Natural killer cell (primary cell): ENCODE measurements around the gene LASP1. TPM values are rescaled to one million over a fixed set of nuclear protein-coding genes. Genes with fewer than 3 reads are reported as not detected.

Experiments used
- ATAC-seq, 3 donors: fragments of 150-1000 bp in 2 of 3; fragments of 200-7000 bp in 1 of 3; cut with Tn5 transposase; 1 replicate in 1 of 3; 2 replicates in 2 of 3; pipeline ENCODE4 v1.10.0; 2021; ENCODE audit warnings: mild to moderate bottlenecking in 2 of 3, moderate library complexity in 2 of 3
- DNase-seq, 2 donors: peaks; one replicate each; pipeline versions ENCODE4 v3.0.0 to v3.0.0-alpha.2; 2013 to 2021; ENCODE audit warnings: mixed read lengths in 1 of 2
- H3K27ac ChIP-seq: one replicate; pipeline ENCODE4 v1.5.1; 2013; ENCODE audit warnings: mild to moderate bottlenecking, low read length
- H3K27me3 ChIP-seq: one replicate; pipeline ENCODE4 v1.6.1; 2013; ENCODE audit warnings: low read length; ENCODE audit not compliant: control insufficient read depth, insufficient read depth
- H3K36me3 ChIP-seq: one replicate; pipeline ENCODE4 v1.6.1; 2013; ENCODE audit warnings: low read length; ENCODE audit not compliant: control insufficient read depth, insufficient read depth
- H3K4me1 ChIP-seq: one replicate; pipeline ENCODE4 v1.6.1; 2013; ENCODE audit warnings: low read length; ENCODE audit not compliant: control insufficient read depth, insufficient read depth
- H3K4me3 ChIP-seq: one replicate; pipeline ENCODE4 v1.5.1; 2013; ENCODE audit warnings: low read length
- H3K9me3 ChIP-seq: one replicate; pipeline ENCODE4 v1.6.1; 2013; ENCODE audit warnings: low read length; ENCODE audit not compliant: control insufficient read depth, insufficient read depth
- H3K27ac Mint-ChIP-seq, 2 donors: one replicate each; pipeline ENCODE4 v1.8.0; 2022; ENCODE audit warnings: mild to moderate bottlenecking in 2 of 2, mixed read lengths in 2 of 2, moderate library complexity in 1 of 2
- H3K27me3 Mint-ChIP-seq, 2 donors: one replicate each; pipeline ENCODE4 v1.8.0; 2022; ENCODE audit warnings: low read depth in 2 of 2, mixed read lengths in 2 of 2
- H3K36me3 Mint-ChIP-seq: one replicate; pipeline ENCODE4 v1.8.0; 2022; ENCODE audit warnings: mixed read lengths
- H3K4me1 Mint-ChIP-seq, 2 donors: one replicate each; pipeline ENCODE4 v1.8.0; 2022; ENCODE audit warnings: mixed read lengths in 2 of 2
- H3K4me3 Mint-ChIP-seq: one replicate; pipeline ENCODE4 v1.8.0; 2022; ENCODE audit warnings: mild to moderate bottlenecking, moderate library complexity, mixed read lengths
- H3K9me3 Mint-ChIP-seq, 2 donors: one replicate each; pipeline ENCODE4 v1.8.0; 2022; ENCODE audit warnings: mixed read lengths in 2 of 2
- WGBS: methylation state at CpG from one replicate; pipeline ENCODE4 v1.1.7; 2013; ENCODE audit warnings: missing lambda C conversion rate; ENCODE audit not compliant: insufficient coverage; 5-methylcytosine and 5-hydroxymethylcytosine counted together
- intact Hi-C: fragments of 100-400 bp; cut with micrococcal nuclease; formaldehyde crosslinking; loops from one replicate; pipeline ENCODE4 v1.14.2; 2022
- total RNA-seq, 4 donors: library from RNA; stranded (reverse); fragments of 120-200 nt in 1 of 4; gene quantifications; one replicate each; pipeline versions ENCODE4 v1.2.3 to v1.2.4, GENCODE V29; 2013 to 2022
- TF ChIP-seq, protein P1 (sequence below): fragments of 200-600 bp; IDR thresholded peaks from one replicate; pipeline ENCODE4 v1.8.0; 2022; ENCODE audit warnings: antibody characterized with exemption

Gene LASP1
- total RNA-seq, 3 donors from 2014 or later (not counting 1 experiment from before 2014, with no cell fraction given), result 293 to 363 (median 340) TPM

- H3K36me3 ChIP-seq, result peaks cover 65% of the 10 kb centered on the region
Observed at GRCh38 chr17:38894276-38894675, 24.4 kb downstream of the LASP1 start.

GRCh38 chr17:38896346-38896954 lies 26.6 kb downstream of the LASP1 start:
- intact Hi-C loops, result no loop called here
- Histone ChIP-seq H3K9me3 (no peaks in the 10 kb centered on the region), H3K4me1 (peaks cover 100% of the 10 kb centered on the region), H3K27ac (peak overlapping the region; percentile 93), H3K27me3 (no peaks in the 10 kb centered on the region), H3K4me3 (no peak overlapping the region), H3K36me3 (peaks cover 54% of the 10 kb centered on the region)
- Mint-ChIP-seq H3K27ac (peak overlapping the region; percentile 95), H3K4me1 (peaks cover 72 to 84% of the 10 kb centered on the region in 2 donors), H3K27me3 (no peaks in the 10 kb centered on the region), H3K4me3 (peak overlapping the region; percentile 52), H3K36me3 (no peaks in the 10 kb centered on the region), H3K9me3 (no peaks in the 10 kb centered on the region)
- ATAC-seq (no peak), DNase-seq (no peak)
- TF ChIP-seq, protein P1, sequence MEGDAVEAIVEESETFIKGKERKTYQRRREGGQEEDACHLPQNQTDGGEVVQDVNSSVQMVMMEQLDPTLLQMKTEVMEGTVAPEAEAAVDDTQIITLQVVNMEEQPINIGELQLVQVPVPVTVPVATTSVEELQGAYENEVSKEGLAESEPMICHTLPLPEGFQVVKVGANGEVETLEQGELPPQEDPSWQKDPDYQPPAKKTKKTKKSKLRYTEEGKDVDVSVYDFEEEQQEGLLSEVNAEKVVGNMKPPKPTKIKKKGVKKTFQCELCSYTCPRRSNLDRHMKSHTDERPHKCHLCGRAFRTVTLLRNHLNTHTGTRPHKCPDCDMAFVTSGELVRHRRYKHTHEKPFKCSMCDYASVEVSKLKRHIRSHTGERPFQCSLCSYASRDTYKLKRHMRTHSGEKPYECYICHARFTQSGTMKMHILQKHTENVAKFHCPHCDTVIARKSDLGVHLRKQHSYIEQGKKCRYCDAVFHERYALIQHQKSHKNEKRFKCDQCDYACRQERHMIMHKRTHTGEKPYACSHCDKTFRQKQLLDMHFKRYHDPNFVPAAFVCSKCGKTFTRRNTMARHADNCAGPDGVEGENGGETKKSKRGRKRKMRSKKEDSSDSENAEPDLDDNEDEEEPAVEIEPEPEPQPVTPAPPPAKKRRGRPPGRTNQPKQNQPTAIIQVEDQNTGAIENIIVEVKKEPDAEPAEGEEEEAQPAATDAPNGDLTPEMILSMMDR, result no peak
- 70% methylated on average over 13 of the region's 13 CpGs for WGBS

More at GRCh38 chr17:38894276-38894675, 24.4 kb downstream of the LASP1 start:
- Histone ChIP-seq H3K27me3 (no peaks in the 10 kb centered on the region), H3K4me1 (peaks cover 100% of the 10 kb centered on the region), H3K4me3 (no peak overlapping the region), H3K9me3 (no peaks in the 10 kb centered on the region), H3K27ac (peak overlapping the region; percentile 72)
- no peak for DNase-seq
- Mint-ChIP-seq H3K27ac (peak overlapping the region; percentile 90 to 92), H3K9me3 (no peaks in the 10 kb centered on the region), H3K27me3 (no peaks in the 10 kb centered on the region), H3K4me1 (peaks cover 79 to 90% of the 10 kb centered on the region in 2 donors), H3K4me3 (peak overlapping the region; percentile 70), H3K36me3 (no peaks in the 10 kb centered on the region)
- intact Hi-C loops, result no loop called here
- WGBS, result 61% methylated on average over 7 of the region's 7 CpGs
- ATAC-seq, result no peak
- TF ChIP-seq, protein P1, result no peak

DNA sequence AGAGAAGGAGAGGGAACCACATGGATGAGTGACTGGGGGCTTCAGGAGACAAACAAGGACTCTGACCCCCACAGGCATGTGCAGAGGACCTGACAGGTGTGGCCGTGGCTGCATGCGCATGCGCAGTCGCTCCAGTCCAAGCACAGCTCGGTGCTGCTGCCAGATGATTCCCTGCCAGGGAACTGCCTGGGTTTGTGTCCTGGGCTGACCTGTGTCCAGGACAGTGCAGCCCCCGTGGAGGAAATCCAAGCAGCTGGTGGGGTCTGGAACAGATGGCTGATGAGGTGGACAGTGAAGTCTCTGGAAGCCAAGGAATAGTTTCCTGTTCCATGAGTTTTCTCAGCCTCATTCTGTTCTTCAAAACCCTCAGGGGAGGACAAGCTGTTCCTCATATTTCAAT lies 27.3 kb downstream of the LASP1 start:
- H3K27ac Mint-ChIP-seq, result peak overlapping the region; percentile 95
- H3K27me3 Mint-ChIP-seq, result no peaks in the 10 kb centered on the region
- 97% methylated on average over 6 of the region's 6 CpGs for WGBS
- DNase-seq, result no peak
- TF ChIP-seq, protein P1, result no peak
- Histone ChIP-seq H3K4me3 (no peak overlapping the region), H3K27ac (peak overlapping the region; percentile 93), H3K4me1 (peaks cover 100% of the 10 kb centered on the region), H3K27me3 (no peaks in the 10 kb centered on the region), H3K36me3 (peaks cover 48% of the 10 kb centered on the region), H3K9me3 (no peaks in the 10 kb centered on the region)
- intact Hi-C loops, result no loop called here
- no peaks in the 10 kb centered on the region for H3K9me3 Mint-ChIP-seq
- H3K4me3 Mint-ChIP-seq, result peak overlapping the region; percentile 87
- no peak for ATAC-seq
- H3K36me3 Mint-ChIP-seq, result no peaks in the 10 kb centered on the region
- peaks cover 68 to 77% of the 10 kb centered on the region in 2 donors for H3K4me1 Mint-ChIP-seq
